A673 (cell line): Measurements from ENCODE around the gene HPCAL1. TPM values are rescaled to one million over a fixed set of nuclear protein-coding genes. Genes with fewer than 3 reads are reported as not detected.

ENCODE experiments used
- BruUV-seq: library from RNA; stranded (reverse); fragments of 400-500 nt; replicated peaks from 2 replicates; lab custom pipeline; 2021; lab: Mats Ljungman, UMichigan
- CTCF ChIA-PET: fragments of 300-600 bp; sonication (Branson Sonifier 250); formaldehyde crosslinking; loops from one replicate; lab custom pipeline; 2022; ENCODE audit warnings: antibody characterized with exemption; lab: Charles Lee
- POLR2A ChIA-PET: fragments of 300-600 bp; sonication (Branson Sonifier 250); formaldehyde crosslinking; loops from one replicate; lab custom pipeline; 2022; ENCODE audit warnings: antibody characterized with exemption; ENCODE audit not compliant: low non-redundant PET; lab: Charles Lee
- DNase-seq: peaks from one replicate; pipeline ENCODE4 v3.0.0-alpha.2; 2015; ENCODE audit warnings: low spot score
- H3K27ac ChIP-seq: fragments of 200-600 bp; sonication (generic); 2 replicates; pipeline ENCODE4 v1.5.1; 2016; ENCODE audit warnings: mixed run types, low read depth, mild to moderate bottlenecking, mixed read lengths, antibody characterized with exemption, low read length; ENCODE audit not compliant: poor library complexity, severe bottlenecking
- H3K27me3 ChIP-seq: fragments of 200-600 bp; sonication (generic); replicated peaks from 2 replicates; pipeline ENCODE4 v1.6.1; 2017; ENCODE audit warnings: mixed run types, low read depth, mild to moderate bottlenecking, mixed read lengths, antibody characterized with exemption, low read length; ENCODE audit not compliant: insufficient read depth, poor library complexity
- H3K36me3 ChIP-seq: fragments of 200-600 bp; sonication (generic); 2 replicates; pipeline ENCODE4 v1.6.1; 2016; ENCODE audit warnings: mixed run types, mild to moderate bottlenecking, mixed read lengths, antibody characterized with exemption, low read length; ENCODE audit not compliant: insufficient read depth, poor library complexity, severe bottlenecking
- H3K4me1 ChIP-seq: fragments of 200-600 bp; sonication (generic); 2 replicates; pipeline ENCODE4 v1.6.1; 2017; ENCODE audit warnings: mixed run types, mild to moderate bottlenecking, mixed read lengths, antibody characterized with exemption, low read length; ENCODE audit not compliant: insufficient read depth, poor library complexity, severe bottlenecking
- H3K4me3 ChIP-seq: fragments of 200-600 bp; sonication (generic); 2 replicates; pipeline ENCODE4 v1.5.1; 2016; ENCODE audit warnings: low read depth, mixed run types, mild to moderate bottlenecking, mixed read lengths, low read length; ENCODE audit not compliant: poor library complexity, severe bottlenecking
- H3K9me3 ChIP-seq: fragments of 200-600 bp; sonication (generic); 2 replicates; pipeline ENCODE4 v1.6.1; 2016; ENCODE audit warnings: mixed run types, low read depth, mild to moderate bottlenecking, mixed read lengths, antibody characterized with exemption, low read length; ENCODE audit not compliant: poor library complexity, severe bottlenecking
- CTCF ChIP-seq: fragments of 300-800, 200-600 bp; sonication (generic); conservative IDR thresholded peaks from 2 replicates; pipeline ENCODE4 v1.5.1; 2017; ENCODE audit warnings: low read depth, mild to moderate bottlenecking, antibody characterized with exemption, low read length, moderate library complexity, mixed read lengths
- EZH2 ChIP-seq: fragments of 200-600 bp; sonication (generic); IDR thresholded peaks from 2 replicates; pipeline ENCODE4 v1.6.1; 2017; ENCODE audit warnings: borderline replicate concordance, low read depth, mild to moderate bottlenecking, mixed read lengths, antibody characterized with exemption, low read length; ENCODE audit not compliant: poor library complexity, severe bottlenecking
- intact Hi-C: fragments of 100-400 bp; cut with micrococcal nuclease; formaldehyde crosslinking; loops from one replicate; pipeline ENCODE4 v1.10.0; 2022; ENCODE audit not compliant: unreplicated experiment
- total RNA-seq: library from RNA; stranded (reverse); gene quantifications from 2 replicates; pipeline ENCODE4 v1.2.3, GENCODE V29; 2021

HPCAL1 gene
- total RNA-seq, 1 experiment from 2014 or later: 9.7 TPM

GRCh38 chr2:10447300-10447894, 144.7 kb downstream of the HPCAL1 start:
- Histone ChIP-seq H3K36me3 (peaks cover 31% of the 10 kb centered on the region), H3K4me3 (peak overlapping the region; percentile 62), H3K9me3 (no peaks in the 10 kb centered on the region), H3K4me1 (peaks cover 21% of the 10 kb centered on the region), H3K27ac (peak overlapping the region; percentile 93), H3K27me3 (no peaks in the 10 kb centered on the region)
- no TSS peak for BruUV-seq
- no peak for TF ChIP-seq CTCF
- no peak for TF ChIP-seq EZH2
- ChIA-PET CTCF (interaction anchor here (0.9 to 2.8 kb wide), 2 partner anchors 13 to 16 kb away, joined by 3 to 10 read pairs; no protein-coding TSS in a partner anchor), POLR2A (interaction anchor here (0.5 to 0.7 kb wide), 5 partner anchors 64 to 1368 kb away, joined by 3 to 7 read pairs (median 4); no protein-coding TSS in a partner anchor)
- peak; percentile 53 for DNase-seq
- intact Hi-C loops: loop anchor here (5.0 kb wide), 1 partner anchor 220 kb away; no protein-coding TSS in a partner anchor

- peak; percentile 97 for DNase-seq
- Histone ChIP-seq H3K4me3 (peak within 1 kb of the TSS; percentile 64), H3K27me3 (no peaks in the 10 kb centered on the region), H3K4me1 (peaks cover 21% of the 10 kb centered on the region), H3K27ac (peak within 1 kb of the TSS; percentile 93), H3K9me3 (no peaks in the 10 kb centered on the region), H3K36me3 (peaks cover 25% of the 10 kb centered on the region)
- intact Hi-C loops: loop anchor here (5.0 kb wide), 1 partner anchor 219 kb away; no protein-coding TSS in a partner anchor
- TF ChIP-seq EZH2: no peak
- no peak for TF ChIP-seq CTCF
- ChIA-PET POLR2A (interaction anchor here (0.5 to 0.7 kb wide), 5 partner anchors 242 to 1369 kb away, joined by 3 to 7 read pairs (median 4); no protein-coding TSS in a partner anchor), CTCF (interaction anchor here (2.8 kb wide), 1 partner anchor 13 kb away, joined by 10 read pairs; no protein-coding TSS in a partner anchor)
- no TSS peak for BruUV-seq
Observed at GRCh38 chr2:10447895-10448575, 145.3 kb downstream of the HPCAL1 start, which contains the start of gene ODC1. Gene ODC1, minus strand, starts transcription at chr2:10448327. Its CDS starts 3,295 bp downstream, at chr2:10445032.
